EL (cell line): Measurements from ENCODE around the gene TENM3.

ENCODE experiments used
- DNase-seq: peaks from one replicate; pipeline ENCODE4 v3.0.0-alpha.2; 2016

Gene TENM3

DNA sequence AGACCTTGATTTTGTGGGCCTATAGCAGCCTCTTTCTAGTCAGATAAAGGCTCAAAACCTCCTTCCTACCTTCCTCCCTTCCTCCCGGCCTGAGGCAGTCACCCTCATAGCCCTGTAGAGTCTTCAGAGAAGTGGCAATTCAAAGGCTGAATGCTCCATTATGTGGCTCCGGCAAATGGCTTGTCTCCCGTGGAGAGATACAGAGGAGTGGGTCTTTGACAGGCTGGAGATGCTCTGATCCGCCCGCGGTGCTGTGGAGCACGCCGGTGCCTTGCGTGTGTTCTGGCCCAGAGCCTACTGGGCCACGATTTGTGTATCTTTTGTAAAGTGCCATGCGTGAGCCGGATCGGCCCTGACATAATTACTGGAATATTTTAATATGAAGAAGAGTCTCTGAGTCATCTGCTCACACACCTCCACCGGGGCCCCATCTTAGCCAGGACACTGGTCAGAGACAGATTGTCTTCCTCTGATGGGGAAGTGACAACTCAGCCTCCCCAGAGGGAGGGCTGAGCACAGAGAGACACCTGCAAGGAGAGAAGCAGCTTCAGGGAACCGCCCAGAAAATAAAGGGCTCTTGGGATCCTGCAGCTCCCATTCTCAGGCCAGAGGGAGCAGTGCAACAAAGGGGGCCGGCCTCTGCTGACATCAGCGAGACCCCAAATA is 585.3 kb downstream of the TENM3 start:
- no peak for DNase-seq

DNA sequence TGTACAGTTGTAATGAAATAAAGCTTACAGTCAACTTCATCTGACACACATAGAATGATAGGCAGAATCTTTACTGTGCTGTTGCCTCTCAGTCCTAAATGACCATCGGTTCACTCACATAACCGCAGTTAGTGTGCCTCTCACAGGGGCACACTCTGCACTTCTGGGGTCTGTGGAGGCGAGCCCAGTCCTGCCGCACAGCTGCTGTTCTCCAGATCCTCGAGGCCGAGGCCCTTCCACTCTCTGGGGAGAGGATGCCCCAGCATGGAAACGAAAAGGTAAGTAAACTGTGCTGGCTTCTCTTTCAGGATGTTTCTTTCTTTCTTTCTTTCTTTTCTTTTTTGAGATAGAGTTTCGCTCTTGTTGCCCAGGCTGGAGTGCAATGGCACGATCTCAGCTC is 586.0 kb downstream of the TENM3 start:
- no peak for DNase-seq

DNA sequence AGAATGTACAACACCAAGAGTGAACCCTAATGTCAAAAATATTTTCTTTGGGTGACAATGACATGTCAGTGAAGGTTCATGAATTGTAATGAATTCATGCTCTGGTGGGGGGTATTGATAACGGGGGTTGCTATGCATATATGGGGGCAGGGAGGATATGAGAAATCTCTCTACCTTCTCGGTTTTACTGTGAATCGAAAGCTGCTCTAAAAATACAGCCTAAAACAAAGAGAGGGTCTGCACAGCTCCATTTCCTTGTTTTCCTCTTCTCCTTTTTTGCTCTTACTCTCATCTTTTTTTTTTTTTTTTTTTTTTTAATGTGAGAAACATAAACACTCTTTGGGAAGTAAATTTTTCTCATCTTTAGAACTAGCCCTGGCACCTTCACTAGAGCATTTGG is 588.2 kb downstream of the TENM3 start:
- DNase-seq = no peak

DNA sequence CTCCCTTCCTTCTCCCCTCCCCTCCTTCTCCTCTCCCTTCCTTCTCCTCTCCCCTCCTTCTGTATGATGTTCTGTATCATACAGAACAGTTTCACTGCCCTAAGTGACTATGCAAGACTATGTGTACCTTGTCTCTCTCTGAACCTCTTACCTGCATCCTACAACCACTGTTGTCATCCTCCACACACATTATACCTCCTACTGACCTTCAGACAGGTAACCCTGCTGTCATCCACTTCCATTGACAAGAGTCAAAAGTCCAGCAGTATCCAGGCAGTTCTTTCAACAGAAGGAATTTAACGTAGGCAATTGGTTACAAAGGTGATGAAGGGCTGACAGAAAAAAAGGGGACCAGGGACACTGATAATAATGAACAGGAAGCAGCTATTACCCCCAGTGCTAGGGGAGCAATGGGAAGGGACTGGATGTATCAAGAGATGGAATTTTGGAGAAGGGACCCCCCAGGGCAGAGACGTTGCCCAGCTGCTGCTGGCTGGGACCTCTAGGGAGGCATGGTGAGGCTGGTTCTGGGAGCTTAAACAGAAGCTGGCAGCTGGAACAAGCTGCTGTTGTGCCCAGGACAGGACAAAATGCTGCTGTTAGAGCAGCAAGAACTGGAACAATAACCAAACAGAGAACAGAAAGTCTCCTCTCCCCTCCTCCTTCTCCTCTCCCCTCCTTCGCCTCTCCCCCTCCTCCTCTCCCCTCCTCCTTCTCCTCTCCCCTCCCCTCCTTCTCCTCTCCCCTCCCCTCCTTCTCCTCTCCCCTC is 589.3 kb downstream of the TENM3 start:
- DNase-seq = no peak

DNA sequence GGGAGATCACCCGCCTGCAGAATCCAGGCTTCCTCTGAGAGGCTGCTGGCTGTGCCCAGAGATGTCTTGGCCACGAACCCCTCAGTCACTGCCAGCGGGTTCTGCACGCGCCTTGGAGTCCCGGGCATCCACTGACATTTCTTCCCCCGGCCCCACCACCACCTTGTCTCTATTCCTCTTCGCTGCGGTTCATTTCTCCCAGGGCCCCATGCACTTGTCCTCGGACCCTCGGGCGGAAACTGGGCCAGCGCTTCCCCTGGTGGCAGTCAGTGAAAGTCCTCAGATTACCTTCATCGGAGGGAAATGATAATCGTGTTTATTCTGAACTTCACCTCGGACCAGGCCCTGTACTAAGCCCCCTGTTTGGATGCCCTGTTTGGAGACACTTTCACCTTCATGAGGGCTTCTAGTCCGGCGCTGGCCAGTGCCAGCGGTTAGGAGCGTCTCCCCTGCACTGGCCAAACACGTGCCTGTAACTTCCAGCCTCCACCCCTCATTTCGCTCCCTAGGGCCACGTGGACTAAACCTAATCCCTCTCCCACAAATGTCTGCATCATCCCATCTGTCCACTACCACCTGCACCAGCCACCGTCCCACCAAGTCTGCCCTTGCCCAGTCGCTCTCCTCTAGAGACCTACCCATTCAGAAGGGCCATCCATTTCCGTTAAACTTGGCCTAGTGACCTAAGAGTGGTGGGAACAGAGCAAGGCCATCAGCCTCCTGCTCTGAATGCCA is 592.0 kb downstream of the TENM3 start:
- no peak for DNase-seq

DNA sequence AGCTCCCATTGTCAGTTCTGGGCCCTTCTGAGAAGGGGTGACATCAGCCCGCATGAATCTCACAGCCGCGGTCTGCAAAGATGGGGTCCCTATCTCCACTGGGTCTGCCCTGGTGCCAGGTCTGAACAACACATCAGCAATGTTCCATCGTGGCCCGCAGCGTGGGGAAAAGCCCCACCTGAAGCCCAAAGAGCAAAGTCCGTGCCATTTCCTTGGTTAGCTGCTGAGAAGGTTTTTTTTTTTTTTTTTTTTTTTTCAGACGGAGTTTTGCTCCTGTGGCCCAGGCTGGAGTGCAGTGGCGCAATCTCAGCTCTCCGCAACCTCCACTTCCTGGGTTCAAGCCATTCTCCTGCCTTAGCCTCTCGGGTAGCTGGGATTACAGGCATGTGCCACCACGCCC is 594.6 kb downstream of the TENM3 start:
- DNase-seq = no peak

DNA sequence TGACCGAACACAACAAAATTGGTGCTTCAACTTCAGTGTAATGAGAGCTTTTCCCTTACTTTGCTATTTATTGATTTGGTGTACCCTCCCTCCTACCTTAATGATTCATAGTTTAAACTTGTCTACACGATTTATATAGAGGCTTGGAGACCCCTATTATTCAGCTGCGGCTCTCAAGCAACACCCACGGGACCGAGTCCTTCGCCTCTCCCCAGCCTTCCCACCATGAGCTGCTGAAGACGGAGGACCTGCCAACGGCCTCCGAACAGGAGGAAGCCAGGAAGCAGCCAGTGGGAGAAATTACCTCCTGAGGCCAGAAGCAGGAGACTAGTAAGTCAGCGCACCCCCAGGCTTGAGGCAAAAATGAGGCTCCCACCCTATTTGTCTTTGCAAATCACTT is 595.3 kb downstream of the TENM3 start:
- DNase-seq = no peak

DNA sequence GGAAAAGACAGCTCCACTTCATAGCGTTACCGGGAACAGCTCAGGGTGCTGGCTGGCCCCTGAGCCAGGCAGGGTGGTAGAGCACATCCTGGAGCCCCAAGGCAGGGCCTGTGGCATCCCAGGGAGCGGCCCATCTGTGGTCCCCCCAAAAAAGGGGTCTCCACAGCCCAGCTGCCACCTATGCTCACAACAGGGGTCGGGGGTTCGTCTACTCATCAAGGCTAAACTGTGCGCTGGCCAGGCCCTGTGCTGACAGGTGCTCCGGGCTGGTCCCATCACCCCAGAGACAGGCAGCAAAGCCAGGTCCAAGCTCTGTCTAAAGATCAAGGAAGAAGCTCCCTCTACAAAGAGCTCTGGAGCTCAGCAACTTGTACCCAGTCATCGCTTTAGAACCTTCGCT is 596.1 kb downstream of the TENM3 start:
- DNase-seq = no peak

DNA sequence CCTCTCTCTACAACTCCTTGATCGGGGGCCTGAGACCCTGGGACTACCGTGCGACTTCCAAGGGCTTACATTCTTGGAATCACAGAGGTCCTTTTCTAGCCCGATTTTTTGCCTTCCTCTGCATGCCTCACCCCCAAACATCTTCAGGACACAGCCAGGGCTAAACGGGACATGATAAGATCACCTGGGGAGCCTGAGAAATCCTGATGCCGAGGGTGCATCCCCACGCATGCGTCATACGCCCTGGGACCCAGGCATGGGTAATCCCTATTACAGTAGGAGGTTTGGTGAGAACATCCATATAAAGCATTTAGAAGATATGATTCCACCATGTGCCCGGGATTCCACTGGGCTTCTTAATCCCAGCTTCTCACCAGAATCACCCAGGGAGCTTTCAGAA is 596.9 kb downstream of the TENM3 start:
- no peak for DNase-seq

DNA sequence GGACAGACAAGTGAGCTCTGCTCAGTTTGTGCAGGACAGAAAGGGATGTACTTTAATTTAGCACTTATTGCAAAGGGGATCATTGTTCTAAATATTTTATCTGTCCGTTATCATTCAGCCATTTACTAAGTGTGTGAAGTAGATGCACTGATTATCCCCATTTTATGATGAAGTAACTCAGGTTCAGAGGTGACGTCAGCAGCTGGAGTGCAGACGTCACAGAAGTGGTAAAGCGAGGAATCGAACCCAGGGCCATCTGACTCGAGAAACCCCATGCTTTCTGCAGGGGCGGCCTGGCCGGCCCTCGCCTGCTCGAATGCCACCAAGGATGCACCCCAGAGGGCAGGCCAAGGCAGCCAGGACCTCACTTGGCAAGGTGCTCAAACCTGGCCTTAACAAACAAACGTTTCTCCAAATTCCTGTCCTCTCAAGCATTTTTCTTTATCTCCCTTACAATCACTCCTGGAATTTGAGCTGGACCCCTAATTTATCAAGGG is 599.0 kb downstream of the TENM3 start:
- no peak for DNase-seq

DNA sequence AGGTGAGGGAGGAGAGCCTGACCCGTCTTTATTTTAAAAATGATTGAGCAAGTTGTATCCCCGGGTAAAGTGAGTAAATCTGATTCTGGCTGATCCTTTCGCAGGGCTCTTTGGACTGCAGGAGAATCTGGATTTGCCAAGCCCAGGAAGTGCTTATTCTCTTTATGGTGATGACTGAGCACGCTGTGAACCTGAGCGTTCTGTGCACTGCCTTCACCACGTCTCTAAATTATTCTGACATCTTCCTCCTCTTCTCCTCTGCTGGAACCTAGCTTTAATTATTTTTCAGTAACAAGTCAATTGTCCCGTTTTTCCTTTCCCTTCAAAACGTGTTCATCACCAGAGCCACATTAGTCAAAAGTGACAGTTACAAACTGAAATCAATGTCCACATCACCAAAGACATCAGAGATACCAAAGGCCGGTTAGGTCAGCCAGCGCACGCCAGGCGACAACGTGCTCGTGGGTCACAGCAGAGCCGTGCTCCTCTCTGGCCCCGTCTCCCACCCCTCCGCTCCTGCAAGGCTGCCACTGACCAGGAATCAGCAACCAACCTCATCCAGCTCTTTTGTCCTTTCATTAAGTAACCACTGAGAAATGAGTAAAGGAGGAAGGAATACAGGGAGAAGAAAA is 599.7 kb downstream of the TENM3 start:
- no peak for DNase-seq

DNA sequence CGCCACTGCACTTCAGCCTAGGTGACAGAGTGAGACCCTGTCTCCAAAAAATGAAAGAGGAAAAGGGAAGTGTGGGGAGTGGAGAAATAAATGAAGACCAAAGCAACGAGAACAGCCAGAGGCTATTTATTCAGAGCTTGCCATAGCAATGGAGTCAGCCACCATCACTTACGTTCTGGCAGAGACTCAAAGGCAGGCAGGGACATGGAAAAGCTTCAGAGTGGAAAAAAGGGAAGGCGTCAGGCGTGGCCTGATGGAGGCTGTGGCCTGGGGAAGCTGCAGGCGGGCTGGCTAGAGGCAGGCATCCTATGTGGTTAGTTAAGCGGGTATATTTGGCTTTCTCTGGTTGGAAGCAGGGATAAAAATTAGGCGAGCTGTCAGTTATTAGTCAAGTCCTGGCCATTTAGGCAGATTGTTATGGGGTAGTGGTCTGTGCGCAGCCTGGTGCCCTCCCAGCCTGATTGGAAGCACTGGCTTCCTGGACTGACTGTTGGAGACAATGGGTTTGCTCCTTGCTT is 600.7 kb downstream of the TENM3 start:
- DNase-seq = no peak

DNA sequence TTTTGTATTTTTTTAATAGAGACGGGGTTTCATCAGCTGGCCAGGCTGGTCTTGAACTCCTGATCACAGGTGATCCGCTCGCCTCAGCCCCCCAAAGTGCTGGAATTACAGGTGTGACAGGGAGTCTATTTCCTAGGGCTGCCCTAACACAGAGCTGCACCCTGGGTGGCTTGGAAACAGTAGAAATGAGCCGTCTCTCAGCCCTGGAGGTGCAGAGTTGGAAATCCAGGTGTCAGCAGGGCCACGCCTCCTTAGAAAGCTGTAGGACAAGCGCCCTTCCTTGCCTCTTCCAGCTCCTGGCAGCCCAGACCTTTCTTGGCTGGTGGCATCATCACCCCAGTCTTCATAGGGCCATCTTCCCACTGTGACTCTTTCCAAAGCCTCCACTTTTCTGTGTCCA is 602.4 kb downstream of the TENM3 start:
- DNase-seq = no peak

DNA sequence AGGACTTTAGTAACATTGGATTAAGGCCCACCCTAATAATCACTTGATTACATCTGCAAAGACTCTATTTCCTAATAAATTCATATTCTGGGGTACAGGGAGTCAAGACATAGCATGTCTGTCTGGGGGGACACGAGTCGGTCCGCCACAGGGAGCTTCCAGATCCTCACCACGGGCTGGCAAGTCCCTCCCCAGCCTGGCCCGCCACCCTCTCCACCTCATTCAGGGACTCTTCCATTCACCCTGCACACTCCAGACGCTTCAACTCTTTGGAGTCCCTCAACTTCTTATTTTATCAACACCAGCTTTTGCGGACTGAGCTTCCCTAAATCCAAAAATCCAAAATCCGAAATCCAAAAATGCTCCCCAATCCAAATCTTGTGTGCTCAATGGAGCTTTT is 602.8 kb downstream of the TENM3 start:
- no peak for DNase-seq

DNA sequence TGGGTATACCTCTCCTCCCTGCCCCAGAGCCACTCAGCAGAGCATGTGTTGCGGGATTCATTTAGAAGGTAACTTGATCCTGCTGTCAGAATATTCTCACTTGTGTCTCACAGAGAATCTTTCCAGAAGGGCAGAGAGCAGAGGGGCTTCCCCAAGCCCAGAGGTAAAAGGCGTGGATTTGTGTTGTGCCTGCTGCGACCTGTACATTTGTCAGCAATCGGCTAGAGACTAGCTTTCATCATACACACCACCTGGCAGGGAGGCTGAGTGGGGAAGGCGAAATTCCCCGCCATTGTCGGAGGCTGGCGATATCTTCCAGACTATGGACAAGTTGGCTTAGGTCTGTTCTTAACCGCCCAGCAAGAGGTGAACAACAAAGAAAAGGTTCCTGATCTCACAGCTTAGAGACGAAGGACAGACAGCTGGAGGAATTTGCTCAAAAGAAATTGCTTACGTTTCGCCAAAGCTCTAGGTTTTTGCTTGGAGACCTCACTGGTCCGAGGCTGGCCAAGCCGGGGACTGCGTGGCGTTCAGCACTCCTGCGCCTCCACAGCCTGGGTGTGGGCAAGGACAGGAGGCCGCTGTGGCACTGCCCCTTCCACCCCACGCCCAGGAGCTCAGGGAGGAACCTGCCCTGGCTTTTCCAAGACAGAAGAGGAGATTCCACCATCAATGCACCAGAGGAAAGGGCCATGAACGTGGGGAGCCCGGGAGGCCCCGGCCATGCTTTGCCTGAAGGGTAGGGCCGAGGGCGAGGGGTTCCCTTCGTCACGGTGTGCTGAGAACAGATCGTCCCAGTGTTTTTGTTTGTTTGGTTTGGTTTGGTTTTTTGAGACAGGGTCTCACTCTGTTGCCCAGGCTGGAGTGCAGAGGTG is 604.6 kb downstream of the TENM3 start:
- no peak for DNase-seq

DNA sequence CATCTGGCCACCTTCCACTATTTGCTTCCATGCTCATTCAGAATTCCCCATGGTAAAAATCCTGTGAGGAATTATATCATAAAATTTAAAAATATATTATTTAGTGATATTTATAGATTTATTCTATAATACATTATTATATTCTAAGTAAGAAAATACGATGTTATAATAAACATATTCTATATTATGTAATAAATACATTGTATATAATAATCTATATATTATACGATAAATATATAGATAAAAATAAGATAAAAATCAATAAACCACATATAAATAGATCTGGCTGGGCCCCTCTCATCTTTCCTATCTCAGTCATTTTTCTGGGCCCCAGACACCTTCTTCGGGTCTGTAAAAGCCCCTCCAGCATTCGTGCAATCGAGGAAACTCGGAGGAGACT is 605.5 kb downstream of the TENM3 start:
- no peak for DNase-seq
